Amniotic epithelial cell (primary cell): ENCODE data around the gene BCL2L12.
"Not testable (repeated sequence)": the region's sequence is repeated elsewhere in the genome, so short reads cannot be mapped to it uniquely, and the experiment has no call there.

Experiments
- DNase-seq: peaks from one replicate; pipeline ENCODE4 v3.0.0-alpha.2; 2010; ENCODE audit warnings: low read depth

Gene BCL2L12

GRCh38 chr19:49665351-49666119, at the start of gene BCL2L12, which contains the start of gene IRF3:
Gene BCL2L12, plus strand, starts transcription at chr19:49665933. Its CDS starts 760 bp downstream, at chr19:49666693.
Gene IRF3, minus strand, starts transcription at chr19:49665857. Its CDS starts 1,019 bp downstream, at chr19:49664838.
- peak; percentile 90 for DNase-seq

GRCh38 chr19:49616532-49616931, 49.2 kb upstream of the BCL2L12 start:
- no peak for DNase-seq

GRCh38 chr19:49616945-49617344, 48.8 kb upstream of the BCL2L12 start:
- no peak for DNase-seq

GRCh38 chr19:49617860-49618259, 47.9 kb upstream of the BCL2L12 start:
- DNase-seq, result not testable (repeated sequence)

- DNase-seq, result no peak
Measured at GRCh38 chr19:49624967-49625910, 40.5 kb upstream of the BCL2L12 start.

GRCh38 chr19:49626226-49626625, 39.5 kb upstream of the BCL2L12 start:
- DNase-seq, result no peak

- DNase-seq, result no peak
Measured at GRCh38 chr19:49629659-49630058, 36.1 kb upstream of the BCL2L12 start.

- no peak for DNase-seq
Measured at GRCh38 chr19:49631014-49631588, 34.6 kb upstream of the BCL2L12 start.

GRCh38 chr19:49631610-49632192, 34.0 kb upstream of the BCL2L12 start:
- DNase-seq, result no peak

GRCh38 chr19:49632576-49632975, 33.2 kb upstream of the BCL2L12 start:
- DNase-seq, result no peak

- peak; percentile 57 for DNase-seq
Measured at GRCh38 chr19:49633273-49633672, 32.5 kb upstream of the BCL2L12 start.

GRCh38 chr19:49635530-49636232, 30.1 kb upstream of the BCL2L12 start:
- peak; percentile 50 for DNase-seq

GRCh38 chr19:49636233-49636932, 29.4 kb upstream of the BCL2L12 start:
- DNase-seq, result no peak

- DNase-seq, result peak; percentile 77
Measured at GRCh38 chr19:49637821-49638738, 27.7 kb upstream of the BCL2L12 start.

GRCh38 chr19:49639401-49640112, 26.2 kb upstream of the BCL2L12 start:
- DNase-seq, result no peak

- peak; percentile 100 for DNase-seq
Measured at GRCh38 chr19:49640113-49640898, 25.4 kb upstream of the BCL2L12 start, which contains the start of gene RRAS. Gene RRAS, minus strand, starts transcription at chr19:49640143. Its CDS starts 45 bp downstream, at chr19:49640098.

- DNase-seq, result peak; percentile 99
Measured at GRCh38 chr19:49641688-49642491, 23.8 kb upstream of the BCL2L12 start, which contains the start of gene SCAF1. Gene SCAF1, plus strand, starts transcription at chr19:49642209. Its CDS starts 2,818 bp downstream, at chr19:49645027.
